Measurements from ENCODE around the gene CPED1.

DNA sequence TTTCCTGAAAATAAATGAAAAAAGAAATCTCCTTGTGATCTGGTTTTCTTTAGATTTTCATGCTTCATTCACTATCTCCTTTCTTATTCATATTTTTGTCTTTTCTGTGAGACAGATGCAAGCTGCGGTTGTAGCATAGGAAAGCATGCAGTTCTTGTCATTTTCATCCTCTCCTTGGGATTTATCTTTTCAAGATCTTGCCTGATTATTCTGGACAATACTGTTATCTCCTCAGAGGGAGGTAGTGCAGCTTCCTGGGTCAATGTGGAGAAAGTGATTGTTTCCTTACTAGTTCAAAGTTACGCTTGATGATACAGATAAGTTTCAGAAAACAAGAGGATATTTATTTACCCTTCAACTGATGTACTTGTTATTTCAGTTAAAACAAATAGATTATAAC is 114.6 kb downstream of the CPED1 start:
- TF ChIP-seq CTCF (IDR thresholded peaks at IDR 0.05): no peak
- TF ChIP-seq POLR2A (IDR thresholded peaks at IDR 0.05): no peak
